ENCODE measurements around the gene MYCN.

- TF ChIP-seq HNF4A (conservative IDR thresholded peaks at IDR 0.05) (no peak), YY1 (IDR thresholded peaks at IDR 0.05) (no peak), CTCF (IDR thresholded peaks at IDR 0.05; ENCODE audit: low read depth, low read length, missing input control) (no peak), GABPA (IDR thresholded peaks at IDR 0.05 in 1 of 2, conservative IDR thresholded peaks at IDR 0.05 in 1 of 2) (no peak), RAD21 (IDR thresholded peaks at IDR 0.05) (no peak), REST (IDR thresholded peaks at IDR 0.05) (no peak), ATF3 (IDR thresholded peaks at IDR 0.05) (no peak), FOXA1 (IDR thresholded peaks at IDR 0.05) (no peak), TAF1 (conservative IDR thresholded peaks at IDR 0.05) (no peak)
- TF ChIP-seq, protein P1, sequence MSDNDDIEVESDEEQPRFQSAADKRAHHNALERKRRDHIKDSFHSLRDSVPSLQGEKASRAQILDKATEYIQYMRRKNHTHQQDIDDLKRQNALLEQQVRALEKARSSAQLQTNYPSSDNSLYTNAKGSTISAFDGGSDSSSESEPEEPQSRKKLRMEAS (IDR thresholded peaks at IDR 0.05): no peak
Measured at GRCh38 chr2:15936277-15937104, 3.9 kb upstream of the MYCN start.
